ENCODE data around the gene ZNF532. TPM values are rescaled to one million over a fixed set of nuclear protein-coding genes. Genes with fewer than 3 reads are reported as not detected.
"Not testable (repeated sequence)": the region's sequence is repeated elsewhere in the genome, so short reads cannot be mapped to it uniquely, and the experiment has no call there.

Gene ZNF532
- total RNA-seq, 2 experiments from 2014 or later: 4.0 to 4.8 TPM

GRCh38 chr18:58905777-58906428, 41.2 kb downstream of the ZNF532 start:
- H3K9me3 Mint-ChIP-seq: no peaks in the 10 kb centered on the region
- POLR2A ChIA-PET: no interaction called here
- H3K36me3 Mint-ChIP-seq: no peaks in the 10 kb centered on the region
- ATAC-seq (ENCODE audit: low read depth) (no peak), DNase-seq (no peak)
- no peak overlapping the region for H3K4me3 Mint-ChIP-seq
- H3K27me3 Mint-ChIP-seq: peaks cover 20% of the 10 kb centered on the region
- no peaks in the 10 kb centered on the region for H3K4me1 Mint-ChIP-seq
- no peak overlapping the region for H3K27ac Mint-ChIP-seq

- no peak overlapping the region for H3K27ac Mint-ChIP-seq
- DNase-seq: no peak
Observed at GRCh38 chr18:58908006-58908405, 43.3 kb downstream of the ZNF532 start.

GRCh38 chr18:58909521-58909920, 44.8 kb downstream of the ZNF532 start:
- Mint-ChIP-seq H3K27ac (no peak overlapping the region), H3K36me3 (no peaks in the 10 kb centered on the region), H3K4me1 (no peaks in the 10 kb centered on the region), H3K9me3 (no peaks in the 10 kb centered on the region), H3K27me3 (peaks cover 35% of the 10 kb centered on the region), H3K4me3 (no peak overlapping the region)
- DNase-seq (no peak), ATAC-seq (ENCODE audit: low read depth) (no peak)
- POLR2A ChIA-PET: no interaction called here

More at GRCh38 chr18:58908006-58908405, 43.3 kb downstream of the ZNF532 start:
- H3K9me3 Mint-ChIP-seq: no peaks in the 10 kb centered on the region
- no peak for ATAC-seq (ENCODE audit: low read depth)
- POLR2A ChIA-PET: no interaction called here
- H3K36me3 Mint-ChIP-seq: no peaks in the 10 kb centered on the region
- no peaks in the 10 kb centered on the region for H3K4me1 Mint-ChIP-seq
- no peak overlapping the region for H3K4me3 Mint-ChIP-seq
- peaks cover 33% of the 10 kb centered on the region for H3K27me3 Mint-ChIP-seq

- H3K36me3 Mint-ChIP-seq: no peaks in the 10 kb centered on the region
- no peak for DNase-seq
- H3K4me3 Mint-ChIP-seq: no peak overlapping the region
- POLR2A ChIA-PET: no interaction called here
- no peak for ATAC-seq (ENCODE audit: low read depth)
- H3K9me3 Mint-ChIP-seq: no peaks in the 10 kb centered on the region
- H3K27ac Mint-ChIP-seq: no peak overlapping the region
- no peaks in the 10 kb centered on the region for H3K4me1 Mint-ChIP-seq
- peaks cover 37% of the 10 kb centered on the region for H3K27me3 Mint-ChIP-seq
Observed at GRCh38 chr18:58911241-58911640, 46.6 kb downstream of the ZNF532 start.

- H3K4me1 Mint-ChIP-seq: no peaks in the 10 kb centered on the region
- DNase-seq (no peak), ATAC-seq (ENCODE audit: low read depth) (no peak)
- no peak overlapping the region for H3K27ac Mint-ChIP-seq
- H3K4me3 Mint-ChIP-seq: no peak overlapping the region
- POLR2A ChIA-PET: no interaction called here
- no peaks in the 10 kb centered on the region for H3K9me3 Mint-ChIP-seq
- H3K36me3 Mint-ChIP-seq: no peaks in the 10 kb centered on the region
- peaks cover 35% of the 10 kb centered on the region for H3K27me3 Mint-ChIP-seq
Observed at GRCh38 chr18:58911766-58912165, 47.1 kb downstream of the ZNF532 start.

- H3K36me3 Mint-ChIP-seq: no peaks in the 10 kb centered on the region
- no peak for ATAC-seq (ENCODE audit: low read depth)
- POLR2A ChIA-PET: no interaction called here
- no peak overlapping the region for H3K4me3 Mint-ChIP-seq
- no peaks in the 10 kb centered on the region for H3K4me1 Mint-ChIP-seq
- DNase-seq: no peak
- H3K27me3 Mint-ChIP-seq: peaks cover 33% of the 10 kb centered on the region
- no peaks in the 10 kb centered on the region for H3K9me3 Mint-ChIP-seq
- no peak overlapping the region for H3K27ac Mint-ChIP-seq
Observed at GRCh38 chr18:58915006-58915799, 50.5 kb downstream of the ZNF532 start.

GRCh38 chr18:58915995-58916394, 51.3 kb downstream of the ZNF532 start:
- Mint-ChIP-seq H3K4me1 (no peaks in the 10 kb centered on the region), H3K27me3 (peaks cover 33% of the 10 kb centered on the region), H3K9me3 (no peaks in the 10 kb centered on the region), H3K36me3 (no peaks in the 10 kb centered on the region), H3K4me3 (no peak overlapping the region), H3K27ac (no peak overlapping the region)
- ATAC-seq (ENCODE audit: low read depth): no peak
- DNase-seq: no peak
- POLR2A ChIA-PET: no interaction called here

GRCh38 chr18:58919934-58920333, 55.3 kb downstream of the ZNF532 start:
- H3K9me3 Mint-ChIP-seq; H3K4me3 Mint-ChIP-seq; POLR2A ChIA-PET; H3K4me1 Mint-ChIP-seq; H3K36me3 Mint-ChIP-seq; H3K27ac Mint-ChIP-seq; ATAC-seq (ENCODE audit: low read depth); DNase-seq: not testable (repeated sequence)
- peaks cover 23% of the 10 kb centered on the region for H3K27me3 Mint-ChIP-seq

- POLR2A ChIA-PET: no interaction called here
- H3K27me3 Mint-ChIP-seq: peaks cover 17% of the 10 kb centered on the region
- no peak overlapping the region for H3K27ac Mint-ChIP-seq
- no peaks in the 10 kb centered on the region for H3K9me3 Mint-ChIP-seq
- no peaks in the 10 kb centered on the region for H3K36me3 Mint-ChIP-seq
- H3K4me1 Mint-ChIP-seq: no peaks in the 10 kb centered on the region
- DNase-seq: no peak
- no peak overlapping the region for H3K4me3 Mint-ChIP-seq
- no peak for ATAC-seq (ENCODE audit: low read depth)
Observed at GRCh38 chr18:58922995-58923394, 58.3 kb downstream of the ZNF532 start.

- peaks cover 26% of the 10 kb centered on the region for H3K27me3 Mint-ChIP-seq
- no peaks in the 10 kb centered on the region for H3K36me3 Mint-ChIP-seq
- H3K4me3 Mint-ChIP-seq: no peak overlapping the region
- POLR2A ChIA-PET: no interaction called here
- ATAC-seq (ENCODE audit: low read depth) (no peak), DNase-seq (no peak)
- no peaks in the 10 kb centered on the region for H3K9me3 Mint-ChIP-seq
- no peaks in the 10 kb centered on the region for H3K4me1 Mint-ChIP-seq
- H3K27ac Mint-ChIP-seq: no peak overlapping the region
Observed at GRCh38 chr18:58924473-58924872, 59.8 kb downstream of the ZNF532 start.

- no peak overlapping the region for H3K27ac Mint-ChIP-seq
- ATAC-seq (ENCODE audit: low read depth) (no peak), DNase-seq (no peak)
- H3K4me1 Mint-ChIP-seq: no peaks in the 10 kb centered on the region
- no peaks in the 10 kb centered on the region for H3K36me3 Mint-ChIP-seq
- H3K4me3 Mint-ChIP-seq: no peak overlapping the region
- H3K9me3 Mint-ChIP-seq: no peaks in the 10 kb centered on the region
- POLR2A ChIA-PET: no interaction called here
- H3K27me3 Mint-ChIP-seq: peaks cover 33% of the 10 kb centered on the region
Observed at GRCh38 chr18:58927659-58928058, 63.0 kb downstream of the ZNF532 start.

- ATAC-seq (ENCODE audit: low read depth) (no peak), DNase-seq (no peak)
- no peaks in the 10 kb centered on the region for H3K4me1 Mint-ChIP-seq
- H3K27me3 Mint-ChIP-seq: peaks cover 34% of the 10 kb centered on the region
- no peaks in the 10 kb centered on the region for H3K36me3 Mint-ChIP-seq
- H3K4me3 Mint-ChIP-seq: no peak overlapping the region
- no peak overlapping the region for H3K27ac Mint-ChIP-seq
- H3K9me3 Mint-ChIP-seq: no peaks in the 10 kb centered on the region
- POLR2A ChIA-PET: no interaction called here
Observed at GRCh38 chr18:58928386-58928785, 63.7 kb downstream of the ZNF532 start.

GRCh38 chr18:58929206-58929605, 64.5 kb downstream of the ZNF532 start:
- H3K27me3 Mint-ChIP-seq: peaks cover 36% of the 10 kb centered on the region
- DNase-seq: no peak
- no peaks in the 10 kb centered on the region for H3K9me3 Mint-ChIP-seq
- no peak overlapping the region for H3K4me3 Mint-ChIP-seq
- POLR2A ChIA-PET: no interaction called here
- H3K4me1 Mint-ChIP-seq: no peaks in the 10 kb centered on the region
- no peak overlapping the region for H3K27ac Mint-ChIP-seq
- ATAC-seq (ENCODE audit: low read depth): no peak
- H3K36me3 Mint-ChIP-seq: no peaks in the 10 kb centered on the region

- H3K36me3 Mint-ChIP-seq: peaks cover 2% of the 10 kb centered on the region
- DNase-seq: no peak
- H3K4me1 Mint-ChIP-seq: no peaks in the 10 kb centered on the region
- H3K27ac Mint-ChIP-seq: no peak overlapping the region
- H3K4me3 Mint-ChIP-seq: no peak overlapping the region
- peaks cover 2% of the 10 kb centered on the region for H3K9me3 Mint-ChIP-seq
- H3K27me3 Mint-ChIP-seq: peaks cover 27% of the 10 kb centered on the region
- POLR2A ChIA-PET: no interaction called here
- ATAC-seq (ENCODE audit: low read depth): no peak
Observed at GRCh38 chr18:58934356-58934755, 69.7 kb downstream of the ZNF532 start.
